ENCODE measurements around the gene PNRC2.
"Not testable (repeated sequence)": the region's sequence is repeated elsewhere in the genome, so short reads cannot be mapped to it uniquely, and the experiment has no call there.

PNRC2 gene

DNA sequence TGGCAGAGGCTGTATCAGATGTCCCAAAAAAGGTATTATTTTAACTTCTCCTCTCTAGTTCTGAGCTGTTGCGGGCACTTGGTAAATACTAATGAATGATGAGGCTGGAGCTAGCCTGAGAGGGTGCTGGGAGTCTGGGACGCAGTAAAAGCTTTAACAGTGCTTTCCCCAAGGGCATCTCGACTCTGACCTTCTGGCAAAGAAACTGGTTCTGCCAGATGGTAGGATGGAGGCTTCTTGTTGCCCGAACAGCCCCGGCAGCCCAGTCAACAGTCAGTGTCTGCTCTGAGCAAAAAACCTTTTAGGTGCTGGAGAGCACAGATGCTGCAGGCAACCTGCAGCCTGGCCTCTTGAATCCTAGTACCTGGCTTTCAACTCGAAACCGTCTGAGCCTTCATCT lies 2.5 kb upstream of the PNRC2 start:
- no peak for DNase-seq

DNA sequence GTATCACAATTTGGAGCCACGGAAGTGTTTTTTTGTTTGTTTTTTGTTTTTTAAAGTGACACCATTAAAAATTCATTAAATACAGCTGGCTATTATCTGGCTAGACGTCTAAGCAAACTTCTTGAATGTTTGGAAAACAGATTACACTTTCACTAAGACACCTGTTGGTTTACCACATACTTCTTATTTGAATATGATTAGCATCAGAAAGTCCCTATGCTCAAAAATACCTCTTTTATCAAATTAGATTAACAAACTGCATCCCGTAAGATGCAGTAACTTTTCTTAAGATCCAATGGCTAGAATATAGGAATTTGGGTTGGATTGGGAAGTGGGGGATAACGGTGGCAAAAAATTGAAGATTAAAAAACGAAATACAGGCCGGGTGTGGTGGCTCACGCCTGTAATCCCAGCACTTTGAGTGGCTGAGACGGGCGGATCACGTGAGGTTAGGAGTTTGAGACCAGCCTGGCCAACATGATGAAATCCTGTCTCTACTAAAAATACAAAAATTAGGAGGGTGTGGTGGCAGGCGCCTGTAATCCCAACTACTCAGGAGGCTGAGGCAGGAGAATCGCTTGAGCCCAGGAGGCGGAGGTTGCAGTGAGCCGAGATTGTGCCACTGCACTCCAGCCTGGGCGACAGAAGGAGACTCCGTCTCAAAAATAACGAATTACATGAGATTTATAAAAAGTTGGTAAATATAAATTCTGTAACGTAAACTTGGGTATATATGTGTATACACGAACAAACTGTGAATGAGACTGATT lies 1.4 kb upstream of the PNRC2 start:
- DNase-seq, result not testable (repeated sequence)

DNA sequence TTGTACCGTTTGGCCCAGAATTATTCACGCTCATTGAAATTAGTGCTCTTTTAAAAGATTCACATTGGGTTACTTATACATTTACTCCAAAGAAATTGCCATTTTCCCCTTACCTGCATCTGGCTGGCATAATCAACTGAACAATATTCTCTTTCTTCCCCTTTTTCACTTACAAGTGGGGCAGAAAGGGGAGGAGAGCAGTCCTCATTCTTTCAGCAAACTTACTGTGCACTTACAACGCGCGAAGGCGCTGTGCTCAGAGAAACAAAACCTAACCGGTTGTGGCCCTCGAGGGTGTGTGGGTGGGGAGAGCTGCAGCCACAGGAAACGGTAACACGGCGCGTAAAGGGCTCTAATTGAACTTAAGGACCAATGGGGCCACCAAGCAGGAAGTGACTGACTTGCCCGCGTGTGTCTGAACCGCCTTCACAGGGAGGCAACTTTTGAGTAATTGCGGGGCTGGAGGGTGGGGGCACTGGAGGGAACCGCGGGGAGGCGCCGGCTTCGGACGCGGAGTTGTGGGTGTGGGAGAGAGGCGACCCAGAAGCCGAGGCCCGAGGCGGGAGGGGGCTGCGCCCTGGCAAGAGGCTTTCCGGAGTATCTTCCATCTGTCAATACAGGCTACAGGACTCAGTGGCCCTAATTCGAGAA lies 693 bp upstream of the PNRC2 start:
- peak; percentile 95 for DNase-seq

DNA sequence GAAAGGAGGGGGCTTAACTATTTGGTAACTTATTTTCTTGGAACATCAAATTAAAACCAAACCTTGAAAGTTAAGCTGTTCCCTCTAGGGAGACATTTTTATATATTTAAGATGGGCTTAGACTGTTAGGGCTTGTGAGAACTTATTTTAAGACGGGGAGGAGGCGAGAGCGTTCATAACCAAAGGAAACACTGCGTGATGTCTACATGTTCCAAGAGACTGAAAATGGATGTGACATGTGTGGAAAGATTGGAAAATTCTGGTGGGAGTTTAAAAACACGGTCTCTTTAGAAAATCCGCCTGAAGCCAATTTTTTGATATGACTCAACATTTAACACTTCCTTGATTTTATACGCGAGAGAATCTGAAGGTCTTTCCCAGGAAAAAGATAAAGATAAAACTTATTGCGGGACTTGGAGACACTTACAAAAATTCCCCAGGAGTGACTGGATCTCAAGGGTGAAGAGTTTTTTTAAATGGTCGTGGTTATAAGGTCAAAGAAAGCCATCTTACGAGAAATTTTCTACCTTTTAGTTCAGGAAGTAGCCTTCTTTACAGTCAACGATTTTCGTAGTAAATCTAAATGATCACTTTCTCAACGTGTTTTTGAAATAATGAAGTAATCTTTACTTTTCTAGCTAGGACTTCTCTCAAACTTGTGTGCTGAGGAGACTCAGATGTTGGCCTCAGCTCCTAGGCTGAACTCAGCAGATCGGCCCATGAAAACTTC lies 828 bp downstream of the PNRC2 start:
- peak; percentile 30 for DNase-seq

DNA sequence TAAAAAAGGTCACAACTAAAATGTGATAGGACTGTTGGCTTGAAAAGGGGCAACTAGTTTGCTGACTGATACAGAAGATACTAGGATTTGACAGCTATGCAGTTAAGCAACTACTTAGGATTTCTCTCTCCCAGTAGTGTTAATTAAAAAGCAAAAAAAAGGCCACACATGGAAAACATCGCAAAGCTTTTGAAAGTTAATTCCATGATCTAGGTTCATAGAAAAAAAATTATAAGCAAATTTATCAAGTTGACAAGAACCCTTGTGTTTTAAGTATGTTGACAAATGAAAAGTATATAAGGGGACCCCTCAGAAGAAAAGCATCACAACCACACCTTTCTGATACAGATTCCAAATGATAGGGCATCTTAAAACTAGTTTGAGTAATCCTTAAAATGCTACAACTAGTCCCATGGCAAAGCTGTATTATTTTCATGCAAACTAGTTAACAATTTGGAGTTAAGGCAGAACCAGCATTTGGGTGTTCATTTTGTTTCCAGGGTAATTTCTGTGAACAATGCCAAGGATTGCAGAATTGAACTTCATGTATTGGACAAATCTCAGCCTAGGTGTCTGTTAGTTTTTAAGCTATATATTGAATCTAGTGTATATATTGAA lies 4.1 kb downstream of the PNRC2 start:
- DNase-seq, result no peak

DNA sequence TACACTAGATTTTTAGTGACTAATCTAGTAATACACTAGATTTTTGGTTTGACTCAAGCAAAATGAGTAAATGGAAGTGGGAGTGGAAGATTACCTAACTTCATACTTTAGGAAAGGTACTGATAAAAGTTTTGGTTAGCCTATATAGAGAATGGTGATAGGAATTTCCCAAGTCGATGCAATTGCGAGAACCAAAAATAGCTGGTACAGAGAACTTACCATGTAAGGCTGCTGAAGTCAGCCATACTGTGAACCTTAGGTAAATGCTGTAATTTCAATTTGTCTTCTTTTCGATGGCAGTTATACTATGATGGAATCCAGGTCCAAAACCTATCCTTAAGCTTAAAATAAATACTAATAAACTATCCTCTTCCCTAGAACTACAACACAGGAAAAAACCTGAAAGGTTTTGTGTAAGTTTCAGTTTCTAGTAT lies 4.6 kb downstream of the PNRC2 start:
- no peak for DNase-seq

DNA sequence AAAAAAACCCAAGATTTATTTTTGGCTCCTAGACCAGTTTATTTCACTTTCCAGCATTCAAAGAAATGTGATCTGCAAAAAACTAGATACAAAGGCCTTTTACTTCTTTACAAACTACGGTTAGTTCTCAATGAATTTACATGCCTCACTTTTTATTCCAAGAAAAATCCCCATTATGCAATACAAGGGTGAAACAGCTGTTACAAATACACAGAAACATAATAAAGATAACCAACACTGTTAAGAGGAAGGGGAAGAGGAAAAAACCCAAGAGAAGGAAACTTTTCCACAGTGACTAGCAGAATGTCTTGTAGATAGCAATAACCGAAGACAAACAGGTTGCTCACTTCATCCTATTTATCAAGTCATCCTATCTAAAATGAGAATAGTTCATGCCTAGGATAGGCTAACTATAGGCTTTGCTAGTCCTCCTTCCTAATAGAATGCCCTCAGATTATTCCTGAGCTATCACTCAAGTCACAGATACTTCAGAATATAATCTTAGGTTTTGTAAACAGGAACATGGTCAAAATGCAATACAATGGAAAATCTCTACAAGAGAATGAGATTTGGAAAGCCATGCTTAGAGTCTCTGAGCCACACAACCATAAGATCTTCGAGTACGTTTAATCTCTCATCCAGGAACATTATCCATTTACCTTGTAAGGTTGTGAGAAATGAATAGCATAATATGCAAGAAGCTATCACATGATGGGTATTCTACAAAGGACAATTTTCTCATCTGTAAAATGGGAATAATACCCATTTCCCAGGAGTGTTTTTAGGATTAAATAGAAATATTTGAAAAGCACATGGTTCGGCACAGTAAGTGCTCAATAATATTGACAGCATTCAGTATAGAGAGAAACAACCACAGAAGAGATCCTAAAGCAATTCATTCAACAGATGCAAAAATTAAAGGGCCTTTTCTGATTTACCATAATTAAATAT lies 5.4 kb downstream of the PNRC2 start:
- DNase-seq, result no peak

DNA sequence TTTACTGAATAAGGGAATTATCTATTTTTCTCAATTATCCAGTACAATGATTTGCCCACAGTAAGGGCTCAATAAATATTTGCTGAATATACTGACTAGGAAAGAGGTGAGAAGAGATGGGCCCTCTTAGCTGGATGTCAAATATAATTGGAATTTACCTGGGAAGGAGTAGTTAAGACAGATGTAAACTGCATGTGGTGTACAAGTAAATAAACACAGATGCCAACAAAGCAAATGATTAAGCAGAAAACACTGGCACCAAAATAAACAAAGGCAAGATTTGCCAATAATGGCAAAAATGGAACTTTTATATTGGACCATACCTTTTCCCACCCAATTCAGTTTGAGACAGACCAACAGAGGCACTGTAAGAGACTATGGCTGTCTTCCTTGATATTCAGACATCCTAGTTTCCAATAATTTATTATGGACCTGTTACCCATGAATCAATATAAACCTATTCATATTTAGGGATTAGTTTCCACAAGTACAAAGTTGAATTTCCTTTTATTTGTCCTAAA lies 7.4 kb downstream of the PNRC2 start:
- DNase-seq, result no peak

DNA sequence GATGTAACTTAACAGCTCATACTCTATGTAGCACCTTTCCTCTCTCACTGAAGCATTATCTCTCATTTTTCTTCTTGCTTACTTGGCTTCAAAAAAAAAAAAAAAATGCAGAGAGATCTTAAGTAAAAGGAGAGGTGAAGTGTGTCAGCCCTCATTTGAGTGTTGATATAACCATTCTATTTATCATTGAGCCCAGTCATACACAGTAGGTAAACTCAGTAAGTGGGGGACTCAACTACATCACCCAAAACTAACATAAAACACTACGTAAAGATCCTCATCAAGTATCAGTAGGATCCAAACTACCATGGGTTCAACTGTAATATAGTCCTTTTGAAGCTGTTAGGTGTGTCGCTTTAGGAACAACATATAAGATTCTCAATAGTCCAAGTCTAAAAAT lies 8.2 kb downstream of the PNRC2 start:
- no peak for DNase-seq

DNA sequence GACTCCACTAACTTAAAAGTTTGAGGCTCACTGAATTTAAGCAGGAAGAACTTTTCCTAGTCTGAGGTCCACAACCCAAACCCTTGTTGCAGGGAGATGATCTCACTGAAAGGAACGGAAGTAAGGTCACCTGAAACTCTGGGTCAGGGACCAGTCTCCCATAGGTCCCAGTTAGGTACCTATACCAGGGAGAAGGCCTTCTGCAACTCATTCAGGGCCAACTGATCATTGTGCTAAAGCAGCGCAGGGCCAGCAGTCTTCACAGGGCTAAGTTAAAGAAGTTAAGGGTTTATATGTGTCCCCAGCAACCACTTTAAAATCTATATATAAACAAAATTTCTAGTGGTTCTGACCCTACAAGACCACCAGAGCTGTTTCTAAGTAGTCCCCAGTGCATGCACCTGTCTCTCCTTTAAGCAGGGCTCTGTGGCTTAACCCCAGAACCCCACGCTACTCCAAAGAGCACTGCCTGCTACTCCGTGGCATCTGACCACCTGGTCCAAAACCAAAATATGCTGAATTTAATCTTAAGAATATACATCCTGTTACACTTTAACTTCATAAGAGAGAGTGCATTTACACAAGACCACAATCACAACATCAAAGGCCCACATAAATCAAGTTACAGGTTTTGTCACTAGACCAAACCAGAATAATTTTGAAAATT lies 17.7 kb downstream of the PNRC2 start:
- DNase-seq, result no peak

DNA sequence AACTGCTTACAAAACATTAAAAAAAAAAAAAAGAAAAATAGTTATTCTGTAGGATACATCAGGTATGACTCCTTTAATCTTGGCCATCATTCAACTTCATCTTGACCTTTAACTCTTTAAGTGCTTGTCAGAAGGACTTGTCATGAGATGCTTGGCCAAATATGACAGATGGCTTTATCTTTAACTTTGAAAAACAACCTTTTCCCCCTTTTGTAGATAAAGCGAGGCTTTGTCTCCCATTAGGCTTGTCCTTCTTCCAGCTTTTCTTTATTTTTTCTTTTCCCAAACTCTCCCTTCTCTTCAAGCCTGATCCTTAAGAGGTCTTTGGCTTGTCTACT lies 18.2 kb downstream of the PNRC2 start:
- DNase-seq, result no peak

DNA sequence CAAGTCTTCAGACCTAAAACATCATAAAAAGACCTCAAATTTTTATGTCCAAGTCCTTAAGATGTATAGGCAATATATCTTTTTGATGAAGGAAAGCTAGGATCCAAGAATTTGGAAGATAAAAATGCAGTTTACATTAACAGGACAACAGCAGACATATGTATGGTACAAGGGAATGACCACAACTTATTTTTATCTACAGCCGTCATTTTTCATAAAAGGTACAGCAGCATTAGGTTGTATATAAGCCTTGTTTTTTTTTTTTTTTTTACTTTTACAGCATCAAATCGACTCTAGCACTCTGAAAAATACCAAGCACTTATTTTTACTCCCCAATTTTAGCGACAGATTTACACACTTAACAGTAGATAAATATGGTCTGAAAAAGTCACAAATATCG lies 19.2 kb downstream of the PNRC2 start:
- DNase-seq, result no peak

DNA sequence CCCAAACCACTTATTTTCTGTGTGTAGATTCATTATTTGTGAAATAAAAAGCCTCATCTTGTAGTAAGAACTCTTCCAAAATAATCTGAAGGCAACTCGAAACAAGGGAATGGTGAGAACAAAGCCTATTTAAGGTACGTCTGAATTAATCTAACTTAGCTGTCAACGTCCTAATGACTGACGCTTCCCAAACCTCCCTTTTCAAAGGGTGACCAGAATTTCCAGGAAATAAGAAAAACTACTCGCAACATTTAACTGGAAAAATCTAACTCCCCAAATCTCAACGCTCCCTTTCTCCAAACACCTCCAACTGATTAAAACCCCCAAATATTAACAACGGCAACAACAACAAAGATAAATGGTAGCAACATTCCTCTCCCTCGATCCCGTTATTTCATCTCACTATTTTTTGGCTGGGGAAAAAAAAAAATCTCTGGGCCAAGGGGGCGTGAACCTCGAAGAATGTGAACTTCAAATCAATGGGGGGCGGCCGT lies 19.8 kb downstream of the PNRC2 start:
- DNase-seq, result no peak

DNA sequence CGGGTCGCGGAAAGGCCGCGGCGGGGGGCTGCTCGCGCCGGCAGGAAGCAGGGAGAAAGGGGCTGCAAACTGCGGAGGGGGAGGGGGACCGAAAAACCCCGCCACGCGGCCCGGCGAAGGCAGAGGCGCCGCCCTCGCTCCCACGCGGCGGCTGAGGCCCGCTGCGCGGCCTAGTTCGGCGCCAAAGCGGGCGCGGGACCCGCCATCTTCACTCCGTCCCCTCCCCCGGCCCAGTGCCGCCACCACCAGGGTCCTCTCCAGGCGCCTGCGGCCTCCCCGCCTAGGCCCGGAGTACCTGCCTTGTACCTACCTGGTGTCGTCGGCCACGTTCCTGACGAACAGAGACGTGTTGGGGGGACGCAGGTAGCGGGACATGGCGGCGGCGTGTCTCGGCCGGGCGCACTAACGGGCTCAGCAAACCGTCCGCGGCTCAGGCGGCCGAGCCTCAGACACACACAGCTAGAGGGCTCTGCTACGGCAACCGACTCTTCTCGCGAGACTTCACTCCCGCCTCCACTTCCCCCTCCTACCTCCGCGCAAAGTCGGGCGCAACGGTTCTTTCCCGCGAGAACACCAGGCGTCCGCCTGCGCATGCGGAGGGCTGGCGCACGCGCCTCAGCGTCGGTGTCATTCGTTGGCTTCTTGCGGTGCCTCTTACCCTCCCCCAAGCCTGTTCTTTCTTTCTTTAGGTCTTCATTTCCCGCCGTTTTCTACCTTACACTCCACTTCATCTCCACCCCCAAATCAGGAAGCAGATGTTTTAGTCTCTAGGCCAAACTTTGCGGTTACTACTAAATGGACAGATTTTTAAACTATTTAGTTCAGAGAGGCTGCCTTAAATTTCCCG lies 20.5 kb downstream of the PNRC2 start, which contains the start of gene SRSF10:
Gene SRSF10 (minus strand): TSS at position 447 of the 847 bp plus-strand sequence. CDS start 72 bp downstream, at position 375.
- peak; percentile 99 for DNase-seq

DNA sequence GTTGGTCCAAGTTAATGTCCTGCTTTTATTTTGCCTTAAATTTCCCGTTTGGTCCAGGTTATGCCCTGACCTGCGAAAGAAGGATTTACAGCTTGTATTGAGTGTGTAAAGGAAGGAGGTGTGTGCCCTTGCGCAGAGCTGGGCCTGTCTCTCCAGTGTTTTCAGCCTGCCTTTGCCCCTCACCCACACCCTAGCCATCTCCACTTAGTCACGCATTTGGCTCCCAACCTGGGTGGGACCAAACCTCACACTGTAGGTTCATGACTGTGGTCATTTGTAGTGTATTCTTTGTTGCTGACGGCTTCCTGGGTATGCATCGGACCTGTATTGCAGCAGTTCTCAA lies 21.1 kb downstream of the PNRC2 start:
- DNase-seq, result peak; percentile 79

DNA sequence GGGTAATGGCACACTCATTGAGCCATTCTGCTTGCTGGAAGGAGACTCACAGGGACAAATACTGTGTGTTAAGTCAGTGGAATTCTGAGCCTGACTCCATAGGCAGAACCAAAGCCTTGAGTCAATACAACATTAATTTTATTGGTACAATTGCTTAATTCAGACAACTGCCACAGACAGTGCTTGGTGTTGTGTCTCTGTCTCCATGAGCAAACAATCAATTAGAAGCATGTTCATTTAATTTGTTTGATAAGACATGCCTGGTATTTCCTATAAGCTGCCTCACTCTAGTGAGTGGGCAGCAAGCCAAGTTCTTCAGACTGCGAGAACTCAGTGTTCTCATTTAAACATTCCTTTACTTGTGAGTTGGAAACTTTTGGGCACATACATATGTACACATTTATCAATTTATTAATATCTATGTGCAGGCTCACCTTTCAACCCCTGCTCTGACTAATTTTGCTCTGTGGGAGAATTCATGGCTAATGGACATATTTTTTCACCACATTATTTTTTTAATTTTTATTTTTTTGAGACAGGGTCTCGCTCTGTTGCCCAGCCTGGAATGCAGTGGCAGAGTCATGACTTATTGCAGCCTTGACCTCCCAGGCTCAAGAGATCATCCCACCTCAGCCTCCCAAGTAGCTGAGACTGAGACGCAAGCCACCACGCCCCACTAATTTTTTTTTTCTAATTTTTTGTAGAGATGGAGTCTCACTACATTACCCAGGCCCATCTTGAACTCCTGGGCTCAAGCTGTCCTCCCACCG lies 25.0 kb downstream of the PNRC2 start:
- peak; percentile 90 for DNase-seq

DNA sequence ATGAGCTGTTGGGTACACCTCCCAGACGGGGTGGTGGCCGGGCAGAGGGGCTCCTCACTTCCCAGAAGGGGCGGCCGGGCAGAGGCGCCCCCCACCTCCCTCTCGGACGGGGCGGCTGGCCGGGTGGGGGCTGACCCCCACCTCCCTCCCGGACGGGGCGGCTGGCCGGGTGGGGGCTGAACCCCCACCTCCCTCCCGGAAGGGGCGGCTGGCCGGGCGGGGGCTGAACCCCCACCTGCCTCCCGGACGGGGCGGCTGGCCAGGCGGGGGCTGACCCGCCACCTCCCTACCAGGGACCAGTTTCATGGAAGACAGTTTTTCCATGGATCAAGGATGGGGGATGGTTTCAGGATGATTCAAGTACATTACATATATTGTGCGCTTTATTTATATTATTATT lies 27.4 kb downstream of the PNRC2 start:
- not testable (repeated sequence) for DNase-seq

DNA sequence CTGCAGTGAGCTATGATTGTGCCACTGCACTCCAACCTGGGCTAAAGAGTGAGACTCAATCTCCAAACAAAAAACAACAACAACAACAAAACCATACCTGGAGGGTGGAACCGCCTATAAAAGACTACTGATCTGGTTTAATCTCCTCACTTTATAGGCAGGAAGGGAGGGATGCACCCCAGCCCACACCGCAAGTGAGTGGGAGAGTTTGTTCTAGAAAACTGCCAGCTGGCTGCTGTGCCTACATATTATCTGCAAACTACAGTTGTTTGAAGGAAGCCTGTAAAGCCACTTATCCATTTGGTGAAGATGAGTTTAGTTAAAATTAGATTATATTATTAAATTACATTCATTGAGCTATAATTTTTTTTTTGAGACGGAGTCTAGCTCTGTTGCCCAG lies 29.6 kb downstream of the PNRC2 start:
- DNase-seq, result no peak

DNA sequence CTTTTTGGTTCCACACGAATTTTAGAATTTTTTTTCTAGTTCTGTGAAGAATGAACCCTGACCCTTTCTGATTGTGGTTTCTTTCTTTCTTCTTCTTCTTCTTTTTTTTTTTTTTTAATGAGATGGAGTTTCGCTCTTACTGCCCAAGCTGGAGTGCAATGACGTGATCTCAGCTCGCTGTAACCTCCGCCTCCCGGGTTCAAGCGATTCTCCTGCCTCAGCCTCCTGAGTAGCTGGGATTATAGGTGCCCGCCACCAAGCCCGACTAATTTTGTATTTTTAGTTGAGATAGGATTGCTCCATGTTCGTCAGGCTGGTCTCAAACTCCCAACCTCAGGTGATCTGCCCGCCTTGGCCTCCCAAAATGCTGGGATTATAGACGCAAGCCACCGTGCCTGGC lies 32.4 kb downstream of the PNRC2 start:
- not testable (repeated sequence) for DNase-seq

DNA sequence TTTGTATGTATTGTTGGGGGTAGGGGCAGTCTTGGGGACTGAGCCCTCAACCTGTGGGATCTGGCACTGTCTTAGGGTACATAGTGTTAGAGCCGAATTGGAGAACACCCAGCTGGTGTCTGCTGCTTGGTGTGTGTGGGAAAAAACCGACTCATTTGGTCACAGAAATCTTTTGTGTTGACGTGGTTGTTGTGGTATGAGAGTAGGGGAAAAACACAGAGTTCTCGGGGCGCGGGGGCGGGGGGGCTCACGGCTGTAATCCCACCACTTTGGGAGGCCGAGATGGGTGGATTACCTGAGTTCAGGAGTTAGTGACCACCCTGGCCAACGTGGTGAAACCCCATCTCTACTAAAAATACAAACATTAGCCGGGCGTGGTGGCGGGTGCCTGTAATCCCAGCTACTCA lies 35.8 kb downstream of the PNRC2 start:
- DNase-seq, result no peak
